Daoy (cell line): Measurements from ENCODE around the gene MYCBP2. TPM values are rescaled to one million over a fixed set of nuclear protein-coding genes. Genes with fewer than 3 reads are reported as not detected.
"Not testable (repeated sequence)": the region's sequence is repeated elsewhere in the genome, so short reads cannot be mapped to it uniquely, and the experiment has no call there.

Source experiments
- DNase-seq: peaks from one replicate; pipeline ENCODE4 v3.0.0-alpha.2; 2015; ENCODE audit warnings: low read depth
- total RNA-seq: library from RNA; depleted of rRNA; stranded (reverse); fragments of >200 nt; shearing (Covaris generic); gene quantifications from 2 replicates; pipeline ENCODE4 v1.2.3, GENCODE V29; 2014

The MYCBP2 gene
- total RNA-seq, 1 experiment from 2014 or later = 16.8 TPM

DNA sequence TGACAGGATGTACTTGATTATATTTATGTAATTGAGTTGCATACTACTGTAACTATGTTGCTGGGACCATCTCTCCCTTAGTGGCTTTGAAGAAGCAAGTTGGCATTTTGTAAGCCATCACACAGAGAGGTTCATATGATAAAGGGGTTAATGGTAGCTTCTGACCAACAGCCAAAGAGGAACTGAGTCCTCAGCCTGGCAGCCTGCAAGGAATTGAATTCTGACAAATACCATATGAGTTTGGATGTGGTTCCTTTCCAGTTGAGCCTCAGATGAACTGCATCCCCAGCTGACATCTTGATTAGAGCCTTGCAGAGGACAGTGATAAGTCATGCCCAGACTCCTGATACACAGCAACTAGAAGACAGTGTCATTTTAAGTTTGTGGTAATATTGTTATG lies 8.6 kb upstream of the MYCBP2 start:
- no peak for DNase-seq

DNA sequence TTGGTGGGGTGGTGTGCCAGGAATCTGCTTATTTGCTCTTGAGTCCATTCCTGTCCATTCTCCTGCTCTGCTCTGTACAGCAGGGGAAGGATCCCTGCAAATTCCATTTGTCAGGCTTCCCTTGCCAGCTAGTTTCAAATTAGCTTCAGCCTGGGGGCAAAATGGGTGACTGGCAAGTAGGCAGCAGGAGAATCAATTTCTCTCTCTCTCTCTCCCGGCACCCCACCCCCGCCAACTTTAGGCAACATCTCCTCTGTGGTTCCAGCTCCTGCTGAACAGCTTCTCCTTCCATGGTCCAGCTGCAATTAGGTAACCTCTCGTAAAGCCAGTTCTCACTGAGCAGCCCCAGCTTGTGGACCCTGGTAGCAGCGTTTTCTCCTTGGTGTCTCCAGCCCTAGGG lies 6.7 kb upstream of the MYCBP2 start:
- no peak for DNase-seq

DNA sequence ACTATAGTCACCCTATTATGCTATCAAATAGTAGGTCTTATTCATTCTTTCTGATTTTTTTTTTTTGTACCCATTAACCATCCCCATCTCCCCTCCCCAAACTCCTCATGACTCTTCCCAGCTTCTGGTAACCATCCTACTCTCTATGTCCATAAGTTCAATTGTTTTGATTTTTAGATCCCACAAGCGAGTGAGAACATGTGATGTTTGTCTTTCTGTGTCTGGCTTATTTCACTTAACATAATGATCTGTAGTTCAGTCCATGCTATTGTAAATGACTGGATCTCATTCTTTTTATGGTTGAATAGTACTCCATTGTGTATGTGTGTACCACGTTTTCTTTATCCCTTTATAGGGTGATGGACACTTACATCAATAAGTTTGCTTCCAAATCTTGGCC lies 4.5 kb upstream of the MYCBP2 start:
- no peak for DNase-seq

DNA sequence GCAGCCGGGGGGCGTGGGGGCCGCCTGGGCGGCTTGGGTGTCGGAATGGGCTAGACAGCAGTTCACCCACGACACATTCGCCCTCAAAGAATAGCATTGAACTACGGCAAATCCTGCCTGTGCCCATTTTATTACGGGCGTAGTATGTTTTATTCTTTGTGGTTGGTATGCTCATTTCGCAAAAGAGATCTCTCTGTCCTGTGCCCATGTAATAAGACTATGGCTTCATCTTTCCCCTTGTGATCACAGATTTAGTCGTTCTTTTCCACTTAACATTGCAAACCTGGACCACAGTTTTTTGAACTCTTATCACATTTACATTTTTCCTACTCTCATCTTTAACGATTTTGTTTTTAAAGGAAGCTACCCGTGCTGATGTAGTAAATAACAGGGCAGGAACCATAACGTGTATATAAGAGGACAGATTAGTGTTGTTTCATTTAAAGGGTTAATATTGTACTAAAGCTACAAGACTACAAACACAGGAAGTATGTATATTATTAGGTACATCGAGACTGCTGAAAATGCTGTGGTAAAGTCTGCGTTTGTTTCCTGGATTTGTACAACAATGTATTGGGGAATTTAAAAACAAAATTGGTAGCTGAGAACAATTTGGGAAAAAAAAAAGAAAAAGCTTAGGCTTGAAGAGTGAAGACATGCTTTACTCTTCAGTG lies 3.2 kb upstream of the MYCBP2 start:
- DNase-seq = no peak

DNA sequence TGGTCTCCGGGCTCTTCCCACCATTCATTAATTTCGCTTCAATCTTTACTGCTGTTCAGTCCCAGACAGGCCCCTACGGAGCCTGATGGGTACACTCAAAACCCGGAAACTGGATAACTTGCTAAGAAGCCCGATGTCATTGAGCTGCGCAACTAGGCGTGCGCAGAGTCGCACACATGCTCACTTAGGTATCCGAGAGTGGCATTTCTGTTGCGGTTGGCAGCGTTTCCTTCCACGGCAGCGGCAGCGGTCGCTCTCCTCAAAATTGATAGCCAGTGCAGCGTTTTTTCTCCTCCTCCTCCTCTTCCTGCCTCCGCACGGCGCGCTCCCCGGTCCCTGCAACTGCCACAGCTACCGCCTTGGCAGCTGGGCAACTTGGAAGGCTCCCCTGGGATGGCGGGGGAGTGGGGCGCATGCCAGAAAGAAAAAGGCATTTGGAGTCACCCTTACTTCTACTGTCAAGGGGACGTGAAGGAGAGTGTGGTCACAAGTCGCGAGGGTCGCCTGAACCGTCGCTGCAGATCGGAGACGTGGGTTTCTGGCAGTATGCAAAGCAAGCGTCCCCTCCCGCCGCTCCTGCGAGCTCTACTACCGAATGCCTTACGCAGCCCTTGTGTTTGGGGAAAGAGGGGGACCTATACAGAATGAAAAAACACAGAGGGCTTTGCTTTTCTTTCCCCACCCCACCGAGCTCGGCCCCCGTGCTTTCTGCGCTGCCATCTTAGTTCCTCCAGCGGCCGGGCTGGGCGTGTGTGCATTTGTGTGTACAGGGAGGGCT lies 2.4 kb upstream of the MYCBP2 start:
- peak; percentile 93 for DNase-seq

DNA sequence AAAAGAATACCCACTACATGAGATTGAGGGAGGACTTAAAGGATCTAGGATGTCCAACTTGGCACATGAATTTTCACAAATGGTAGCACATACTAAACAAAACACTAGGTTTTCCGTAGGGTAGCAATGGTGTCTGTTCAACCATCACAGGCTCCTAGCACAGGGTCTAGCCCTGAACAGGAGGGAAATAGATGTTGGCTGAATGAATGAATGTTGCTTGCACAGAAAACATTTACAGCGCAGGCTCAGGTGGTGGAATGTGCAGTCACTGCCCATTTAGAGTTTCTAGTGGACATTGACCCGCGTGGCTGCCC lies 1.9 kb upstream of the MYCBP2 start:
- DNase-seq = no peak

DNA sequence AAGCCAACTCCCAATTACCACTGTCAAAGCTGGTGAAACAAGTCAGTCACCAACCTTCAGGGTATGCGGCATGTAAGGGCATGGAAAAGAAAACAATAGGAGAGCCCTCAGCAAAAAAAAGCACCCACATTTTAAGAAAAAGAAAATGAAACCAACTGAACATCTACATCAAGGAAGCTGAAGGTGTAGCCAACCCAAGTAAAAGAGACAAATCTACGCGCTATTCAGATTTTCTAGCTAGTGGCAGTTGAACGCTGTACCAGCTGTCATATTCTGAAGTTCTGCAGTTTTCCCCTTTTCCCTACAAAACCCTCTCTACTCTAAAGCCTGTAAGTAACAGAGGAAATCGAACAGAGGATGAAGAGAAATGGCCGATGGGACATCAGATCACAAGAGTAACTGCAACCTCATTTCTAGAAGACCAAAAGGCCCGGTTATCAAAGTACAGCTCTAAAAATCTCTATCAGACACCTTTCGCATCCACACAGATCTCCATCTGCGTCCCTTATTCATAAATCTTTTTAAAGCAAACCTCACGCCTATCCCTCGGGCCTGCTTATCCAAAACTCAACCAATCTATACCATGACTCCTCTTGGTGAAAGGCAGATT lies 1.4 kb downstream of the MYCBP2 start:
- DNase-seq = no peak

DNA sequence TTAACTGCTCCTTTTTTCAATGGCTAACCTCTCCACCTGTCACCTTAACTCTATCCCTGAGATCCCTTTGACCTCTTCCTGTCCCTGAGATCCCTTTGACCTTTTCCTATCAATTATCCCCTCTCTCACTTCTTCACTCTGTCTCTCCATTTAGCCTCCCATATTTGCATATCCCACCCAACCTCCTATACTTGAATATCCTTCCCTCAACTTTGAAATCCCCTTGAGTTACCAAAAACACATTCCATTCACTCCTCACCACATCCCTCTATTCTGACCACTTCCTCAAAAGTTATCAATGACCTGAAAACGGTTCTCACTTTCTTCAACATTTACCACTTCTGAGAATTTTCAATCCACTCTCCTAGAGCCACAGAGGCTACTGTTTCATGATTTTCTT lies 3.0 kb downstream of the MYCBP2 start:
- DNase-seq = no peak

DNA sequence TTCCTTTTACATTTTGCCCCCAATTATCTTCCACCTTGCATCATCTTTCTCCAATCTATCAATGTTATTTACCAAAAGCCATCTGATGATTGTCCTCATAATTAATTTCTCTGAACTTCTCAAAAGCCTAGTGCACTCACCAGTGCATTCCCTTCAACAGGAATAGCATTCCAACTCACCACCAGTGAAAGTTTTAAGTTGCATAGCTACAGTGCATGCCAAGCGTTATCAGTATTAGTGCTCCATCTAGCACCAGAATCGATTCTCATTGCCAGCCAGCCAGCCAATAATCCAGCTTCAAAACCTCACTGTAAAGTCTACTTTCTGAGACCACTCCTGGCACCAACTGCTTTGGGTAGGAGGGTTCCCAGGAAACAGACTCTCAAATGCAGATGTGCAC lies 7.4 kb downstream of the MYCBP2 start:
- DNase-seq = no peak

DNA sequence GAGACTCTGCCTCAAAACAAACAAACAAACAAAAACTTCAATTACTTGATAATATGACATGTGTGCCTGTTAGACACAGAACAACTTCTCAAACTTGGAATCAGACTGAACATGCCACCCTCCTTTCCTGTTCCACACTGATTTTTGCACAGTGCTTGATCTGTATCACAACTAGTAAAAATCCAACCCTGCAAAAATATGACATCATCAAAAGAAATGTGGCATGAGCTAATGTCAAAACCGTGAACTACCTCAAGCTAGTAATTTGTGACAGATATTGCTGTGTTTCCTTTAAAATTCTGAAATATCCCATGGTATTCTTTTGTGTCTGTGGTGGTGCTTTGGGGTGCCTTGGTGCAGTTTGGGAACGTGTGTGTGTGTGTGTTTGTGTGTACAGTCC lies 8.2 kb downstream of the MYCBP2 start:
- DNase-seq = no peak

DNA sequence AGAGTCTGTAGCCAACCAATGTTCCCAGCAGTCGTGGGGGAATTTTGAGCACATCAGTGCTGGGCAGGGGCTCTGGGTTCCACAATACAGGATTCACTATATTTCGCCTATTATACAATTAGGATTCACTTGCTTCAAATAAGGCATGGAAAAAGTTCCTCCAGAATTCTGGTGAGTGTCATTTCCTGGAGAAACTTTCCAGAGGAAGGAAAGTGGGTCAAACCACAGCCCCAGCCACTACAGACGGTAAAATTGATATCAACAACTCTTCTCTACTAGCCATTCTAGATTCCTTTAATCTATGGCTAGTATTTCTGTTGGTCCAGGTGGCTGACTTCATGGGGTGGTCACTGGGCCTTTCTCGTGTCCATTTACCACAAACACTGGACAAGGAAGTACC lies 10.5 kb downstream of the MYCBP2 start:
- DNase-seq = no peak

DNA sequence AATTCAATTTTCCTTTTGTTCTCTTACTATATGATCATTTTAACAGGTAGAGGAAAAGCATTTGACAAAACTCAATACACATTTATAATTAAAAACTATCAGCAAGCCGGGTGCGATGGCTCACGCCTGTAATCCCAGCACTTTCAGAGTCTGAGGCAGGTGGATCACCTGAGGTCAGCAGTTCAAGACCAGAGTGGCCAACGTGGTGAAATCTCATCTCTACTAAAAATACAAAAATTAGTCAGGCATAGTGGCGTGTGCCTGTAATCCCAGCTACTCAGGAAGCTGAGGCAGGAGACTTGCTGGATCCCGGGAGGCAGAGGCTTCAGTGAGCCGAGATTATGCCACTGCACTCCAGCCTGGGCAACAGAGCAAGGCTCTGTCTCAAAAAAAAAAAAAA lies 11.4 kb downstream of the MYCBP2 start:
- not testable (repeated sequence) for DNase-seq

DNA sequence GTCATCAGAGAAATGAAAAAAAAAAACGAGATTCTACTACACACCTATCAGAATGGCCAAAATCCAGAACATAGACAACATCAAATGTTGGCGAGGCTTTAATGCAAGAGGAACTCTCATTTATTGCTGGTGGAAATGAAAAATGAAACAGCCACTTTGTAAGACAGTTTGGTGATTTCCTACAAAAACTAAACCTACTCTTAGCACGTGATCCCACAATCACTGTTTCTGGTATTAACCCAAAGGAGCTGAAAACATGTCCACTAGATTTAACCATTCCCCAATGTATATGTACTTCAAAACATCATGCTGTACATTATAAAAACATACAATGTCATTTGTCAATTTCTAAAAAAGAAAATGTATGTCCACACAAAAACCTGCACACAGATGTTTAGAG lies 13.0 kb downstream of the MYCBP2 start:
- no peak for DNase-seq

DNA sequence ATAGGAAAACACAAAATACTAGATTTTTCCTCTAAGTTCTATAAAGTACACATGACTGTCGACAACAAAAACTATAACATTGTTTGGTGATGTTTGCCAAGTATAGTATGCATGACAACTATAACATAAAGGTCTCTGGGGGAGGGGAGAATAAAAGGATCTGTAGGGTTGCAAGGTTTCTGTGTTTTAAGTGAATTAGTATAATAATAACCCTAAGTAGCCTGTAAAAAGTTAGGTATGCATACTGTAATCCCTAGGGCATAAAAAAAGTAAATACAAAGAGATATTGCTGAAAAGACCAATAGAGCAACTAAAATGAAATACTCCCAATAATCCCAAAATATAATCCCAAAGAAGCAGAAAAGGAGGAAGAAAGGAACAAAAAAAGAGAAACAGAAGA lies 14.6 kb downstream of the MYCBP2 start:
- no peak for DNase-seq

DNA sequence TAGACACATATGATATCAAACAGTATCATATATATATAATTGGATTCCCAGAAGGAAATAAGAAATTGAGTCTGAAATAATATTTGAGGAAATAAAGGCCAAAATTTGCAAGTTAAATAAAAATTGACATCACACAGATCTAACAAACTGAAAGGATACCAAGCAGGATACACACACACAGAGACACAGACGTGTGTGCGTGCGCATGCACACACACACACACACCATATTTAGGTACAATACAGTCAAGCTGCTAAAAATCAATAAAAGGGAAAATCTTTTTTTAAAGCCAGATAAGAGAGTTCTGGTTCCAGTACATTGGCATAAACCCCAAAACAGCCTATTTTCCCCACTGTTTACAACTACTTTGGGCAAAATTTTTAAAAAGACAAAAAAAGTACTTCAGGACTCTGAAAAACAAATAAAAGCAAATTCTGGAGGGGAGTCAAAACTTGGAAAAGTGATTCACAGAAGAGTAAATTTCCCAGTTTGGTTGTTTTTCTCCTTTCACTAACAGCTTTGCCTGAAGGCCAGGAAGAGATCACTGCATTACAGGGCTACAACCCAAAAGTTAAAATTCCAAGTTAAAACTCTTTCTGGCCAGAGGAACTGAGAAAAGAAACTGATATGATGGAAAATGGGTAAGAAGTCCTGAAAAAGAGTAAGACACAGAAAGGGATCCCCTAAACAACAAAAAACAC lies 16.2 kb downstream of the MYCBP2 start:
- DNase-seq = no peak

DNA sequence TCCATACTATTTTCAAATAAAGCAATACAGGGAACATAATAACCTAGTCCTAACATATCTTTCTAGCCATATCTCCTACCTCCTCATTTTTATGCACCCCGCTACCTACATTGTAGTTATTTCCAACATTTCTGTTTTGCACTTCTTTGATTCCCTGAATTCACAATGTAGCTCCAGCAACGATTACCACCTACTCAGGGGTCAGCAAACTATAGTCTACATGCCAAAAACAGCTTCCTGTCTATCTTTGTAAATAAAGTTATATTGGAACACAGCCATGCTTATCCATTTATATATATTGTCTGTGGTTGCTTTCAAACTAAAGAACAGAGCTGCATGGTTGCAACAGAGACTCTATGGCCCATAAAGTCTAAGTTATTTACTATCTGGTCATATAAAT lies 16.7 kb downstream of the MYCBP2 start:
- no peak for DNase-seq

DNA sequence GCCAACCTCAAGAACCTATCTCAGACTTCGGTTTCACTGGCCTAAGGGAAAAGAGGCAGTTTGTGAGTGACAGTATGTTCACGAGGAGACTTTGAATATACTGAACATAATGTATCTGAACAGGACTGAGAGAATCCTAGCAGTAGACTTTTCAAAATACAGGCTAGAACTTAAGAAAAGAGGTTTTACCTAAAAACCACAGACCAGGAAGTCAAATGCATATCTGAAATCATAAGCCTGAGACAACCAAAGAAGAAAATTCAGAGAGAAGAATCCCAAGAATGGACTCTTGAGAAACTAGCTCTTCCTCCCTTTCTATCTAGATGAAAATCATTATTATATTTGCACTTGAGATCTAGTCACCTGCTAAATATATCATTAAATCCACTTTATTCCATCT lies 17.6 kb downstream of the MYCBP2 start:
- DNase-seq = no peak

DNA sequence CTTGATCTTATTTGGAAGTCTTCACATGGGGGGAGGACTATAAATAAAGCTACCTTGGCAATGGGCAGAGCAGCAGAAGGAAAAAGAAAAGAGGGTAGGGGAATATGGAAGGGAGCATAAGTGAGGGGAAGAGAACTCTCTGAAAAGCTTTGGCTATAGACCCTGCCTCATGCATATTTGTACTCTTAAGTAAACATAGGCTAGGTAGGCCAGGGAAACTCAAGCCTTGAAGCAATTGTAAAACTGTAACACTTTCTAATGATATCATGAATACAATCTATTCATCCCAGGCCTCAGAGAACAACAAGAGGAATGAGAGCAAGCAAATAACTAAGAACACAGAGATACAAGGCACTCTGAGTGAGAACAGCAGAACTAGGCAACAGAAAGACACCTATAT lies 20.4 kb downstream of the MYCBP2 start:
- no peak for DNase-seq

DNA sequence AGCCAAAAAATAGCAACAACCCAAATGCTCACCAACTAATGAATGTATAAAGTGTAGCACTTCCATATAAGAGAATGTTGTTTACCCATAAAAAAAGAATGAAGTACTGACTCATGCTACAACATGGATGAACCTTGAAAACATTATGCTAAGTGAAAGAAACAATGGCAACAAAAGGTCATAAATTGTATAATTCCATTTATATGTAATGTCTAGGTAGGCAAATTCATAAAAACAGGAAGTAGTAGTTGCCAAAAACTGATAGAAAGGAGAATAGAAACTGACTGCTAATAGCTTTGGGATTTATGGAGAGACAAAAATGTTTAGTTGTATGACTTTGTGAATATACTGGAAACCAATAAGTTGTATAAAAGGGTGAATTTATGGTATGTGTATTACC lies 21.6 kb downstream of the MYCBP2 start:
- no peak for DNase-seq

DNA sequence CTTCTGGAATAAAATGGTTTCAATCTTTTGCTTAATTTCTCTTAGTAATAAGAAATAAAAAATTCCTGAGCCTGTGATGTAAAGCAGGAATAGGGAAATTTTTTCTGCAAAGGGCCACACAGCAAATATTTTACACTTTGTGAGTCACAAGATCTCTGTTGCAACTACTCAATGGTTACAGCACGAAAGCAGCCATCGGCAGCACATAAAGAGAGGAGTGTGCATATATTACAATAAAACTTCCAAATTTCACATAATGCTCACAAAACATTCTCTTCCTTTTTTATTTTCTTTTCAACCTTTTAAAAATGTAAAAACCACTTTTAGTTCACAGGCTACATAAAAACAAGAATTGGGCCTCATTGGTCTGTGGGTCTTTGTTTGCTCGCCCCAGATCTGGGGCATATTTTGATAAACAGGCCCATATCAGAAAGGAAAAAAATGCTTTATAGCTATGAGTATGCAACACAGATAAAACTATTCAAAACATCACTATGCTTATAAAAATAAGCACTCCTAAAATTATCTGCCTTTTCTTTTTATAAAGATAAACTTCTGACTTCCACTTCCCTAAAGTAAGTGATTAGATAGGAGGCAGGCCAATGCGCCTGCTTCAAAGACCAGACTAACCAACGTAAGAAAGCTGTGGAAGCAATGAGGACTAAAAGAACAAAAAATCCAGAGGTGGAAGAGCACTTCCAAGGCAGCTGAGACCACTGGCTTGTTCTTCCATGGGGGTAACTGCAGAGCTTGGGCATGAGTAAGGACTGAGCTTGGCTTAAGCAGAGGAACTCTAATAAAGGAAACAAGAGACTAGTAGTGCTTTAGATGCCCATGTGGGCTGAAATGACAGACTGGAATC lies 26.5 kb downstream of the MYCBP2 start:
- no peak for DNase-seq

DNA sequence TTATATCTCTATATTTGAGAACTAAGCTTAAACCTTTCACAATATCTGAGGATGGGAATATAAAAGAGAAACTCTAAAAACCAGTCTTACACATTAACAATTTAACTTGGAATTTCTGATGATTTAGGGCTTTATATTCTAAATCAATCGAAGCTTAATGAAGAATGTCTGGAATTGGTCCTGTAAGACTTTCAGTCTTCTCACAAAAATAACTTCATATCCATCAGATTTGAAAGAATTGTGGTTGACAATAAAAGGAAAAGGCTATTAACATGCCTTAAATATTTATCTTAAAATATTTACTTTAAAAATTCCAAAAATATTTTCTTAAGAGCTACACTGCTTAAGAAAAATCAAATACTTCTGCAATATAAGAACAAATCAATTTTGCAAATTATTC lies 27.3 kb downstream of the MYCBP2 start:
- no peak for DNase-seq

DNA sequence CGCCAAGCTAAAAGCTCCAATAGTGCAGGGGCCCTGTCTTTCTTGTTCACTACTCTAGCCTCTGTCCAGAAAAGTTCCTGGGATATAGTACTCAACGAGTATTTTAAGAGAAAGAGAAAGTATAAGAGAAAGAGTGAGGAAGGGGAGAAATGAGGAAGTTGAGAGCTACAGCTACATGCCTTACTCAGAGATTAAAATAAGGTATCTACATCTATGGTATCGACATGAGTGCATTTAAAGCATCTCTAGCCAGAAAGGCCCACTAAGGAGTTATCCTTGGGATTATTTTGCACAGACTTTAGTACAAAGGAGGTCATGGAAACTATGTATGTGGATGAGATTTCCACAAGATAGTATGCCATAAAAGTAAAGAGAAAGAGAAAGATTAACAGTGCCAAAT lies 28.5 kb downstream of the MYCBP2 start:
- no peak for DNase-seq
